Urinary bladder (tissue), 4 donors: ENCODE measurements around the gene RBMS3. TPM values are rescaled to one million over a fixed set of nuclear protein-coding genes. Genes with fewer than 3 reads are reported as not detected.
A peak's percentile ranks its signal among the peaks of the same experiment; 100 is the strongest.

ENCODE experiments used
- DNase-seq: peaks from one replicate; pipeline ENCODE4 v3.0.0-alpha.2; 2015; ENCODE audit errors: extremely low spot score
- H3K27ac ChIP-seq: one replicate; pipeline ENCODE4 v1.5.1; 2013; ENCODE audit warnings: low read depth, mild to moderate bottlenecking, moderate library complexity
- H3K36me3 ChIP-seq: one replicate; pipeline ENCODE4 v1.6.1; 2013; ENCODE audit warnings: mild to moderate bottlenecking, moderate library complexity; ENCODE audit not compliant: insufficient read depth
- H3K4me1 ChIP-seq: one replicate; pipeline ENCODE4 v1.6.1; 2013; ENCODE audit warnings: mild to moderate bottlenecking, moderate library complexity; ENCODE audit not compliant: insufficient read depth
- H3K4me3 ChIP-seq: one replicate; pipeline ENCODE4 v1.5.1; 2013; ENCODE audit warnings: low read depth, low read length
- WGBS: extraction: QIAGEN DNeasy Blood & Tissue Kit; methylation state at CpG from one replicate; pipeline ENCODE4 v1.1.7; 2013; 5-methylcytosine and 5-hydroxymethylcytosine counted together
- polyA plus RNA-seq: library from polyadenylated mRNA; stranded (reverse); fragments of 200-250 nt; gene quantifications from one replicate; pipeline ENCODE4 v1.2.3, GENCODE V29; 2013
- total RNA-seq: library from RNA; depleted of rRNA; stranded (reverse); fragments of >200 nt; gene quantifications from one replicate; pipeline ENCODE4 v1.2.3, GENCODE V29; 2014
- donor health status: healthy with polysubstance abuse.
- donor health status: healthy.

Gene RBMS3
- total and polyA plus RNA-seq, 2 donors: 10.6 to 136 TPM

DNA sequence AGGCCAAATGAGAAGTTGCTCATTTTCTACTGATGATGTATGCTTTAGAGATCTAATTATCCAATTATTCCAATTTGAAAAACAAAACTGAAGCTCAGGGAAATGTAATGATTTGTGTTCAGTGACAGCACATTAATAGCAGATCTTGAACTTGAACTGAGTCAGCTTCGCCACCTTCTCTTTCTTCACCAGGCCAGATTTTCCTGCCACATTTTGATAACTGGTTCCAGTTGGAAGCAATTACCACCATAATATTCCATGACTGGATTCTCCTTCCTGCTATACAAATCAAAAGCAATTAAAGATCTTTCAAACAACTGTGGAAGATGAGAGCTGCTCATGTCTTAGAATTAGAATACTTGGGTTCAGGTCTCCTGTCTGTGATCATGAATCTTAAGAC is 334.1 kb downstream of the RBMS3 start:
- WGBS: 96% methylated on average over 1 of the region's 1 CpG
- H3K27ac ChIP-seq: no peak overlapping the region
- no peak for DNase-seq
- H3K4me3 ChIP-seq: no peak overlapping the region
- H3K36me3 ChIP-seq: no peaks in the 10 kb centered on the region
- H3K4me1 ChIP-seq: no peaks in the 10 kb centered on the region

DNA sequence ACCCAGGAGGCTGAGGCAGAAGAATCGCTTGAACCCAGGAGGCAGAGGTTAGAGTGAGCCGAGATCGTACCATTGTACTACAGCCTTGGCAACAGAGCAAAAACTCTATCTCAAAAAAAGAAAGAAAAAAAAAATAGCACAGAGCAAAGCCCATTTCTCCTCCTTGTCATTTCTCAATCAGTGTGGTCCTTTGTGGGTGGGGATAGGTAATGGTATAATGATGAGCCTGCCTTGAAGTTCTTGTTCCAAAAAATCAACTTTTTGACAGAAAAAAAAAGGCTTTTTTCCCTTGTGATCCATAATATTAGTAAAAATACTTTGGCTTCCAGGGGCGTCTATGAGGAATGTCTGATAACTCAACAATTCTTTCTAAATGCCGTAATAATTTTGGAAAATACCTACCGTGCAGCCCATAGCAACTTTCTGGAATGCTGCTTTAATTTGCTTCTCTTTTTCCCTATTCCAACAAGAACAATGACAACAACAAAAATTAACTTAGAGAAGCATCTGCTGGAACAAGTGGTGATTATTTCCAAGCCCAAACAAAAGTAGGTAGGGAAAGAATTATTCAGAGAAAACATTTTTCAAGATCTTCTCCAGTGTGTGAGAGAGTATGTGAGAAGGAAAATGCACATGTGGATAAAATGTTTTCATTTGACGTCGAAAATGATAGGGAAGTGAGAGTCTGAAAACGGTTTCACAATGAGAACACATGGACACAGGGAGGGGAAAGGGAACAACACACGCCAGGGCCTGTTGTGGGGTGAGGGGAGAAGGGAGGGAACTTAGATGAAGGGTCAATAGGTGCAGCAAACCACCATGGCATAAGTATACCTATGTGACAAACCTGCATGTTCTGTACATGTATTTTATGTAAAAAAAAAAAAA is 337.8 kb downstream of the RBMS3 start:
- DNase-seq: no peak
- Histone ChIP-seq H3K36me3 (no peaks in the 10 kb centered on the region), H3K4me3 (no peak overlapping the region), H3K4me1 (no peaks in the 10 kb centered on the region), H3K27ac (no peak overlapping the region)
- WGBS: 59% methylated on average over 10 of the region's 10 CpGs

DNA sequence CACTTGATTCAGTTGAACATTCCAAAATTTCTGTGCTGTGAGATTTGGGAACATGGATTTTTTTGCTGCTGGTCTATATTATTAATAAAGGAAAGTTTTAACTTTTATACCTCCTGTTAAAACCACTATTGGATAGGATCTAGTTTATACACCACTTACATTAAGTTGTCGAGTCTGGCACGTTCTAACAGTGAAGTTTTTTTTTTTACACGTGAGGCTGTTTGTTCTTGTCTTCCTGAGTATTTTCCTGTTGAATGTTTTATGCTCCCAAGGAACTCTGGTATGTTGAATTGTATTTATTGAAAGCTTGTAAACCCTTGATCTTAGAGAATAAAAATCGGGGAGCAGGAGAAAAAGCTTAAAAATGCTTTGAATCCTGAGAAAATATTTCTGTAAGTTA is 338.8 kb downstream of the RBMS3 start:
- 43% methylated on average over 4 of the region's 4 CpGs for WGBS

DNA sequence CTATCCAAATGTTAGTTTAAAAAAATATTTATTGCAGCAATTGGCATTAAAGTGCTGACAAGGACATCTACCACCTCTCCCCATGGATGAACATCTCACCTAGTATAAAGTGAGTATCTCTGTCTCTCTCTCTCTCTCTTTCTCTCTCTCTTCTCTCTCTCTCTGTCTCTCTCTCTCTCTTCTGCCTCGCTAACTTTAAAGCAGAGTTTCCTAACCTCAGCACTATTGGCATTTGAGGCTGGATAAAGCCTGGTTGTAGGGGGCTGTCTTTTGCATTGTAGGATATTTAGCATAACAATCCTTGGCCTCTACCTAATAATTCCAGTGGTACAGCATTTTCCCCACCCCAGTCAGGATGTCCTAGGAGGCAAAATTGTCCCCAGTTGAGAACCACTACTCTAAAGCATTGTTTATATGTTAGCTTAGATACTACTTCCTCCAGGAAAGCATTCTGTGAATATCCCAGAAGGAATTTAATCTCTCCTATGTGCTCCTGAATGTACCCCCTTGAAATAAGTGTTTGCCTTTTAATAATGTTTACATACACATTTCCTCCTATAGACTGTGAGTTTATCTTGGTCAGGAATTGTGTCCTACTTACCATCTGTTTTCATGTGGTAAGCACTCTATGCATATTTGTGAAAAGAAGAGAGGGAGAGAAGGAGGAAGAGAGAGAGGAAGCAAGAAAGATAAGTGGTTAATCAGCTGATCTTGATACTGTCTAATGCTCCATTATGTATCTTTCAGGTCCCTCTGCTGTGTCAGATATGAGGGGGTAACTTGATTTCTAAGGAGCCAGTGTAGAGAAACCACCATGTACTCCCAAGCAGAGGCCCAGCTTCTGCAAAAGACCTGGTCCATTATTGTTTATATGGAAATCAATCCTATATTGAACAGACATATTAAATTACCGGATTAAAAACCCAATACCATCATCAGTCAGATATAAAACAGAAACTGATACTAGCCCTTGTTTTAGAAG is 346.6 kb downstream of the RBMS3 start:
- no peak for DNase-seq
- 82% methylated on average over 2 of the region's 2 CpGs for WGBS
- H3K4me3 ChIP-seq: no peak overlapping the region
- H3K4me1 ChIP-seq: no peaks in the 10 kb centered on the region
- no peaks in the 10 kb centered on the region for H3K36me3 ChIP-seq
- no peak overlapping the region for H3K27ac ChIP-seq

More for the DNA sequence above, 338.8 kb downstream of the RBMS3 start:
- Histone ChIP-seq H3K27ac (no peak overlapping the region), H3K4me1 (no peaks in the 10 kb centered on the region), H3K4me3 (no peak overlapping the region), H3K36me3 (no peaks in the 10 kb centered on the region)
- DNase-seq: no peak

DNA sequence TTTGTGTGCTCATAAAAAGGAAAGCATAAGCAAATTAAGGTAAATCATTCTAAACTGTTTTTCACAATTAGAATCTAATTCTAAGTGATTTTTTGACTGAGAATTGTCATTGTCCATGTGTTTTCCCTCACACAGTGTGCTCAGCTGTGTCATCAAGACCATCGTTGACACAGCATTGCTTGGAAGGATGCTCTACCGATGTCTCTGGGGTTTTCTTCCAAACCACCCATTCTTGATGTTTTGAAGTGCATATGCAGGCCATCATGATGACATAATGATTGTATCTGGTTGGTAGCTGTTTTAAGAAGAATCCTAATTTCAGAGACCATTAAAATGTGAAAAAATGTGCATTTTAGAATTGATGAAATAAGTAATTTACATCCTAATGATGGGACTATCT is 347.9 kb downstream of the RBMS3 start:
- Histone ChIP-seq H3K36me3 (no peaks in the 10 kb centered on the region), H3K4me1 (no peaks in the 10 kb centered on the region), H3K4me3 (no peak overlapping the region), H3K27ac (no peak overlapping the region)
- WGBS: 62% methylated on average over 2 of the region's 2 CpGs
- no peak for DNase-seq

DNA sequence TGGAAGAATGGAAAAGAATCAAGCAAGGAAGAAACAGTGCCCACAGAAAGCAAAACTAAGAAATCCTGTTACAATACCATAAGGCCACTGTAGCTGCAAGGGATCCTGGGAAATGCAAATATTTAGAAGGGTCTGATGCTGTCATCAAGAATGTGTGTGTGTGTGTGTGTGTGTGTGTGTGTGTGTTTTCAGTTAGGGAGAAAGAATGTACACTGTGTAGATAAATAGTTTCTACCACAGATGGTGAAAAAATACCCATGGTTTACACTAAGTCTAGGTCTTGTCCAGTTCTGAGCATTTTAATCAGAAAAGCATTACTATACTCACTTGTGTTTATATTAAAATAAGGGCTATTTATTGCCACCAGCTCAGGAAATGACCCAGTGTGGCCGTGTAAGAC is 355.0 kb downstream of the RBMS3 start:
- 63% methylated on average over 1 of the region's 1 CpG for WGBS
- H3K4me1 ChIP-seq: no peaks in the 10 kb centered on the region
- no peak for DNase-seq
- no peaks in the 10 kb centered on the region for H3K36me3 ChIP-seq
- H3K27ac ChIP-seq: no peak overlapping the region
- no peak overlapping the region for H3K4me3 ChIP-seq

DNA sequence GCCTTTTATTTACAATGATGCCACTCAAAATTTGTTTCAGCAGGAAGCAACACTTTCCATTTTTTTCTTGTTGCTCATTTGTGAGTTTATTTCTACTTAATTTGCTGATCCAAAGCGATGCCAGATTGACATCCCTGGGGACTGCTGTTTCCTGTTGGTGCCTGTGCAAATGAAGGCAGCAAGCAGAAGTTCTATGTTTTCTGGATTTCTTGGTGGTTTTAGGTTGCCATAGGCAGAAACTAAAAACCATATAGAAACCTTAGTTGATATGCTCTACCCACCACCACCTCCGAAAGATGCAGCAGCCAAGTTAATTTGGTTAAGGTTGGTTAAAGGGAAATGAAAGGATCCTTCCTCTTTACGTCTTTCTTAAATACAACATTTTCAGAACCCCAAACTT is 356.2 kb downstream of the RBMS3 start:
- Histone ChIP-seq H3K36me3 (no peaks in the 10 kb centered on the region), H3K4me3 (no peak overlapping the region), H3K27ac (no peak overlapping the region), H3K4me1 (peaks cover 1% of the 10 kb centered on the region)
- 80% methylated on average over 3 of the region's 3 CpGs for WGBS
- DNase-seq: no peak

DNA sequence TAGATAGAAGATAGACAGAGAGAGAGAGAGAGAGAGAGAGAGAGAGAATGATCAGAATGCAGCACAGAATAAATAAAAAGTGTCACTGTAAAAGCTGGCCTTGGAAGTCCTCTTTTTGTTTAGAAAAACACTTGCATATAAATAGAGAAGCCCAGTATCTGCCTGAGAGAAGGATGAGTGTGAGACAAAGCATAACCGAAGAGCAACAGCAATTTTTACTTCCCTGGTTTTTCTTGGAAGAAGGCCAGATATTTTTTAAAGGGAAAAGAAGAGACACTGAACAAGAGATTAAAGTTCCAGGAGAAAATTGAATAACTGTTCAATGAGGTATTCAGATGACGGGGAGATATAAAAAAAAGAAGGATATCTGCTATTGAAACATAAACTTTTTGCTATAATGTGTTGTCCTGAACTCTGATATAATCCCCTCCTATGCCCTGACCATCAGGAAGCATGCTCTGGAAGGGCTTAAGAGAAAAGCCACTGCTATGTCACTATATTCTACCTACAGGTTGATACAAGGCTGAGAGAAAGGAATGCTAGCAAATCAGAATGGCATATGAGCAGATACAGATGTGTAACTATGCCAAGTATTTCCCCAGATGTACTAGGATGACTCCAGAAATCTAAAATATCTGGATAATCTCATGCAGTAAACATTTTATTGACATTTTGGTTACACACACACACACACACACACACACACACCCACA is 358.9 kb downstream of the RBMS3 start:
- H3K36me3 ChIP-seq: no peaks in the 10 kb centered on the region
- no peak for DNase-seq
- no peak overlapping the region for H3K4me3 ChIP-seq
- H3K27ac ChIP-seq: no peak overlapping the region
- peaks cover 1% of the 10 kb centered on the region for H3K4me1 ChIP-seq
- 27% methylated on average over 2 of the region's 2 CpGs for WGBS

DNA sequence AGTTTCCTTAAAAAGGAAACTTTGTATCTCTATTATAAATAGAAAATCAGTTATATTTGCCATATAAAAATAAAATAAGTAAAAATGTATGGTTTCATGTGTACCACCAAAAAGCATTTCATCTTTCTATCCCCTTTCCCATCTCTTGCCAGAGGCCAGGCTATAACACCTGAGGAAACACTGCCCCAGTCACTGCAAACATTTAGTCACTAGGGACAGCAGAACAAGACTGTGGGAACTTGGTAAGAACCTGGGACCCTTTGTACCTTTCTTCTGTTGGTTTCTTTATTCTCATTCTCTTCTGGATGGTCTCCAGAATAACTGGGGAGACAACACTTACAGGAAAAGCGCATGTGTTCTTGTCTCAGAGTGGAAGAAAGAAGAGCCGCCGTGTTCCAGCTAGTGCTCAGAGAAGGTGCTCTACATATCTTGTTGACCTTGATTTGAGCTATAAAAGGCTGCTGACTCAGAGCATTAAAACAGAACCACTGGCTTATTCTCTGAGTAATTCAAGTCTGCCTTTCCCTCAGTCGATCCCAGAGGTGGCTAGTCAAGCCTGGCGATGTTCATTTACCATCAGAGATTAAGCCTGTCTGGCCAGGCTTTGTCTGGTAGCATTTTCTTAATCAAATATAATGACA is 361.6 kb downstream of the RBMS3 start:
- WGBS: 43% methylated on average over 5 of the region's 5 CpGs
- H3K27ac ChIP-seq: no peak overlapping the region
- no peaks in the 10 kb centered on the region for H3K36me3 ChIP-seq
- H3K4me1 ChIP-seq: peaks cover 1% of the 10 kb centered on the region
- peak; percentile 26 for DNase-seq
- no peak overlapping the region for H3K4me3 ChIP-seq

DNA sequence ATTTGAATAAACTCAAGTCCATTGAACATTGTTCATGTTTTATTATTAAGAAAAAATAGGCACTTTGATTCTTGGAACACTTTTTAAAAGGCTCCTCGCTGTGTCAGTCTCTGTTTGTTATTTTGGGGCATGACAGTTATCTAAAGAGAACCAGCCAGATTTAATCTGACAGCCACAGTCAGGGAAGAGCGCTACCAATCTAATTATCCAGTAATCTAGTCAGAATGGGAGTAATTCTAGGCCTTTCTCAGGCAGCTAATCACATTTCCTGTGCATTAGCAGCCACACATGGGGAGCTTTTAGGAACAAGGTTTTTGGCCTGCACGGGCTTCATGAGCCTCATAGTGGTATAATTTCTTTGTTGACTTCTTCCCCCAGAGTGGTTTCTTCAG is 362.2 kb downstream of the RBMS3 start:
- 77% methylated on average over 3 of the region's 3 CpGs for WGBS
- no peak overlapping the region for H3K4me3 ChIP-seq

DNA sequence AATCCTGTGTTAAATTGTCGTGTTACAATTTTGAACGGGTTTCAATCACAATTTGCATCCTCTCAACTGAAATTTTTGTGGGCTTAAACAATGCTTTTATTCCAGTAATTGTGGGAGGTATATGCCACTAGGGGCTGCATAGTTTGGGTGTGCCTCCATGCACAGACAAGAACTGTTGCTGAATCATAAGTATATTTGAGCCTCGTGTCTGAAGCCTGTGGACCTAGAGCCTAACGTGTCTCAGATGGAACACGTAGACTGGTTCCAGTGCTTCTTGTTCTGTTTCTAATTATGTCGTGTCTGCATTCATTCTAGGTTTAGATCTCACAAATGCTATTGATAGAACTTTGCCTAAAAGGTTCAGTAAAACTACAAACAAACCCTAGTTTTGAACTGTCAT is 363.4 kb downstream of the RBMS3 start:
- H3K27ac ChIP-seq: no peak overlapping the region
- H3K36me3 ChIP-seq: no peaks in the 10 kb centered on the region
- peaks cover 1% of the 10 kb centered on the region for H3K4me1 ChIP-seq
- no peak for DNase-seq
- no peak overlapping the region for H3K4me3 ChIP-seq
- WGBS: 87% methylated on average over 6 of the region's 6 CpGs

More for the DNA sequence above, 362.2 kb downstream of the RBMS3 start:
- Histone ChIP-seq H3K4me1 (peaks cover 1% of the 10 kb centered on the region), H3K27ac (no peak overlapping the region), H3K36me3 (no peaks in the 10 kb centered on the region)
- DNase-seq: peak; percentile 60

DNA sequence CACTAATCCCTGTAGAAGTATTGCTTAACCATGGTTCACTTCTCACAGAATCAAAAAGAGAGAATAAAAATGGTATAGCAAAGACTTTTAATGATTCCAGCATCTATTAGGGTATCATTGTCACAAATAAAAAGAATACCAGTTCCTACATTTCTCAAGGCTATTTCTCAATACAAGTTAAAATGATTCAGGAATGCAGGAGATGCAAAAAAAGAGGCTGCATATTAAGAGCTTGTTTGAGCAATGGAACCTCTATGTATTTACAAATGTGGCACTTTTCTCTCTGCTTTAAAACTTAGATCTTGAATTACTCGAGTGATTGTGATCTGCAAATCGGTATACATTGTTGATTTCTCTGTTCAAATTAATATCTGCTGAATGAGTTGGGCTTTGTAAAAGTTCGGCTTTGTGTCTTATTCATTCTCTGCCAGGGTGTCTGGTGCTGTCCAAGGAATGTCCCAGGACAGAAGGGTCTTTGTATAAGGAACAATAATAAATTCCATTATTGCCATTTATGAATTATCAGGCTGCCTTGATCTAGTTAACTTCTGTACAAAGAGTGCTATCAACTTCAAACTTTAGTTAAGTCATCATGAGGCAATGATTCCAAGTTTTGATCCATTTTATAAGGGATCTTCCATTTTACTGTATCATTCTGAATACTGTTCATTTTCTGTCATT is 364.2 kb downstream of the RBMS3 start:
- DNase-seq: no peak
- H3K36me3 ChIP-seq: no peaks in the 10 kb centered on the region
- no peak overlapping the region for H3K27ac ChIP-seq
- no peak overlapping the region for H3K4me3 ChIP-seq
- 91% methylated on average over 3 of the region's 3 CpGs for WGBS
- peaks cover 1% of the 10 kb centered on the region for H3K4me1 ChIP-seq
